PC-9 (cell line): Measurements from ENCODE around the gene ZNF174. TPM values are rescaled to one million over a fixed set of nuclear protein-coding genes. Genes with fewer than 3 reads are reported as not detected.

Source experiments
- BruUV-seq: library from RNA; stranded (reverse); fragments of 400-500 nt; replicated peaks from 2 replicates; lab custom pipeline; 2021; lab: Mats Ljungman, UMichigan
- CTCF ChIA-PET: fragments of 300-600 bp; sonication (Branson Sonifier 250); formaldehyde crosslinking; loops from one replicate; lab custom pipeline; 2022; ENCODE audit warnings: antibody characterized with exemption; lab: Charles Lee
- POLR2A ChIA-PET: fragments of 300-600 bp; sonication (Branson Sonifier 250); formaldehyde crosslinking; loops from one replicate; lab custom pipeline; 2022; ENCODE audit warnings: antibody characterized with exemption; ENCODE audit not compliant: unreplicated experiment; lab: Charles Lee
- DNase-seq, 2 experiments: peaks; one replicate each; pipeline versions ENCODE4 v3.0.0 to v3.0.0-alpha.2; 2015 to 2022; ENCODE audit warnings: mixed read lengths in 1 of 2
- H2AFZ ChIP-seq: fragments of 200-600 bp; sonication (generic); 2 replicates; pipeline ENCODE4 v1.8.1; 2017; ENCODE audit warnings: antibody characterized with exemption
- H3F3A ChIP-seq: fragments of 200-600 bp; sonication (generic); 2 replicates; pipeline ENCODE4 v1.8.1; 2017; ENCODE audit warnings: antibody characterized with exemption, mild to moderate bottlenecking, low read depth; ENCODE audit not compliant: insufficient read depth
- H3K27ac ChIP-seq: fragments of 200-600 bp; sonication (generic); 2 replicates; pipeline ENCODE4 v1.6.1; 2016; ENCODE audit warnings: mixed run types
- H3K27me3 ChIP-seq: fragments of 200-600 bp; sonication (generic); 2 replicates; pipeline ENCODE4 v1.6.1; 2016; ENCODE audit warnings: low read depth, mixed run types; ENCODE audit not compliant: insufficient read depth
- H3K36me3 ChIP-seq: fragments of 200-600 bp; sonication (generic); 2 replicates; pipeline ENCODE4 v1.6.1; 2016; ENCODE audit warnings: low read depth, mixed run types
- H3K4me1 ChIP-seq: fragments of 200-600 bp; sonication (generic); replicated peaks from 2 replicates; pipeline ENCODE4 v1.6.1; 2016; ENCODE audit warnings: mixed run types; ENCODE audit not compliant: insufficient read depth
- H3K4me2 ChIP-seq: fragments of 200-600 bp; sonication (generic); 2 replicates; pipeline ENCODE4 v1.6.1; 2017; ENCODE audit warnings: mixed run types
- H3K4me3 ChIP-seq: fragments of 200-600 bp; sonication (generic); 2 replicates; pipeline ENCODE4 v1.6.1; 2016; ENCODE audit warnings: mixed run types
- H3K79me2 ChIP-seq: fragments of 200-600 bp; sonication (generic); 2 replicates; pipeline ENCODE4 v1.6.1; 2017; ENCODE audit warnings: low read depth, mixed run types
- H3K9me2 ChIP-seq: fragments of 200-600 bp; sonication (generic); 2 replicates; pipeline ENCODE4 v1.8.1; 2017; ENCODE audit warnings: mild to moderate bottlenecking; ENCODE audit not compliant: insufficient read depth
- H3K9me3 ChIP-seq: fragments of 200-600 bp; sonication (generic); 2 replicates; pipeline ENCODE4 v1.8.1; 2016; ENCODE audit warnings: low read depth; ENCODE audit not compliant: insufficient read depth
- H4K20me1 ChIP-seq: fragments of 200-600 bp; sonication (generic); 2 replicates; pipeline ENCODE4 v1.8.1; 2017; ENCODE audit not compliant: insufficient read depth
- EZH2 ChIP-seq: fragments of 200-600 bp; sonication (generic); IDR thresholded peaks from 2 replicates; pipeline ENCODE4 v1.8.0; 2017; ENCODE audit warnings: antibody characterized with exemption, low read depth
- intact Hi-C: fragments of 100-400 bp; cut with micrococcal nuclease; formaldehyde crosslinking; loops from one replicate; pipeline ENCODE4 v1.10.0; 2022; ENCODE audit not compliant: unreplicated experiment
- total RNA-seq: library from RNA; stranded (reverse); gene quantifications from 2 replicates; pipeline ENCODE4 v1.2.3, GENCODE V29; 2021
- TF ChIP-seq, protein P1 (sequence below): fragments of 200-600 bp; sonication (generic); conservative IDR thresholded peaks from 2 replicates; pipeline ENCODE4 v1.6.1; 2017; ENCODE audit warnings: mixed run types, antibody characterized with exemption, mild to moderate bottlenecking, moderate library complexity

The ZNF174 gene
- total RNA-seq, 1 experiment from 2014 or later: 13.2 TPM

DNA sequence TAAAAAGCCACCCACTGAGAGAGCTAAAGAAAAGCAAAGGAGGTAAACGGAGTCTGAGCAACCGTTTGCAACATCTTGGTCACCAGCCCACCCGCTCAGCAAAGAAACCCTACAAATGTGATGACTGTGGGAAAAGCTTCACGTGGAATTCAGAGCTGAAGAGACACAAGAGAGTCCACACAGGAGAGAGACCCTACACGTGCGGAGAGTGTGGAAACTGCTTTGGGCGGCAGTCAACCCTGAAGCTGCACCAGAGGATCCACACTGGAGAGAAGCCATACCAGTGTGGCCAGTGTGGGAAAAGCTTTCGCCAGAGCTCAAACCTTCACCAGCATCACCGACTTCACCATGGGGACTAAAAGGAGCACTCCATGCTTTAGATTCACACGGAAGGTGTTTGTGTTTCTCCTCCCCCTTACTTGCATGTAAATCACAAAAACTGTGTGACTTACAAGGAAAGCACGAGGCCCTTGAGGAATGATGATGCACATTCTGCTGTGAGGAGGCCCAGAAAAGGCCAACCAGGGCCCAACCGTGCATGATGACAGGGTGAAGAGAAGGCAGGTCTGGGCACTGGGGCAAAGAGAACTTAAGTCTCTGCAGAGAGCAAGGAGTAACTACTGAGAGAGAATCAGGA lies 7.7 kb downstream of the ZNF174 start:
- CTCF ChIA-PET: no interaction called here
- peaks cover 55% of the 10 kb centered on the region for H3K9me3 ChIP-seq

DNA sequence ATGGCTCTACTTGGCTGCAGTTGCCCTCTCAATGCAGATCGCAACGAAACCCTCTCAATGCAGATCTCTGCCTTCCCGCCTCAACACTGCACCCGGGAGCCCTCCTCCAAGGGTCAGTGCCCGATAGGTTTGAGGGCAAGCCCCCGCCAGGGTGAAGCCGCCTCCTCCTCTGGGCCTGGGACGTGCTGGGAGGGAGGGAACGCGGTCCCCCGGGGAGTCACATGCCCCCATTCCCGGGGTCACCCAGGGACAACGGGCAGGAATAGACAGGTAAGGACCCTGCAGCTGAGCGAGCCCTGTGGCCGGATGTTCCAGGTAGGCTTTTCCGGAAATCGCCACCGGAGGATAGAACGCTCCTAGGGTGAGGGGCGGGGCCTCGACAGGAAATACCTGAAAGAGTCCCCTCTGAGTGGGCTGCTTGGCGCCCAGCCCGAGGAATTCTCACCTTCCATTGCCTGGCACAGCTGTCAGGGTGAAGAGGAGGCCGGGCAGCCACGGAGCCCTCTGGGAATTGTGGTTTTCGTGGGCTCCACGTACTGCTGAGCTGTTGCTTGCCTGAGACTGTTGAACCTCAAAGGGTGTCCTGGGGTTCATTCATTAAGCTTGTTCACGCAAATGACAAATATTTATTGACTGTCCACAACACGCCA lies 12.8 kb downstream of the ZNF174 start:
- Histone ChIP-seq H3K4me1 (no peaks in the 10 kb centered on the region), H4K20me1 (no peaks in the 10 kb centered on the region), H2AFZ (no peak overlapping the region), H3K4me2 (no peak overlapping the region), H3K36me3 (peaks cover 7% of the 10 kb centered on the region; the same call in 1 of the 2 replicates), H3K27ac (no peak overlapping the region), H3F3A (no peaks in the 10 kb centered on the region), H3K9me2 (no peaks in the 10 kb centered on the region), H3K79me2 (no peaks in the 10 kb centered on the region), H3K4me3 (no peak overlapping the region), H3K27me3 (no peaks in the 10 kb centered on the region), H3K9me3 (peaks cover 26% of the 10 kb centered on the region)
- TF ChIP-seq, protein P1, sequence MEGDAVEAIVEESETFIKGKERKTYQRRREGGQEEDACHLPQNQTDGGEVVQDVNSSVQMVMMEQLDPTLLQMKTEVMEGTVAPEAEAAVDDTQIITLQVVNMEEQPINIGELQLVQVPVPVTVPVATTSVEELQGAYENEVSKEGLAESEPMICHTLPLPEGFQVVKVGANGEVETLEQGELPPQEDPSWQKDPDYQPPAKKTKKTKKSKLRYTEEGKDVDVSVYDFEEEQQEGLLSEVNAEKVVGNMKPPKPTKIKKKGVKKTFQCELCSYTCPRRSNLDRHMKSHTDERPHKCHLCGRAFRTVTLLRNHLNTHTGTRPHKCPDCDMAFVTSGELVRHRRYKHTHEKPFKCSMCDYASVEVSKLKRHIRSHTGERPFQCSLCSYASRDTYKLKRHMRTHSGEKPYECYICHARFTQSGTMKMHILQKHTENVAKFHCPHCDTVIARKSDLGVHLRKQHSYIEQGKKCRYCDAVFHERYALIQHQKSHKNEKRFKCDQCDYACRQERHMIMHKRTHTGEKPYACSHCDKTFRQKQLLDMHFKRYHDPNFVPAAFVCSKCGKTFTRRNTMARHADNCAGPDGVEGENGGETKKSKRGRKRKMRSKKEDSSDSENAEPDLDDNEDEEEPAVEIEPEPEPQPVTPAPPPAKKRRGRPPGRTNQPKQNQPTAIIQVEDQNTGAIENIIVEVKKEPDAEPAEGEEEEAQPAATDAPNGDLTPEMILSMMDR: no peak
- no peak for TF ChIP-seq EZH2
- intact Hi-C loops: no loop called here
- no TSS peak for BruUV-seq
- ChIA-PET CTCF (no interaction called here), POLR2A (no interaction called here)
- DNase-seq: peak in 1 of 2 experiments; percentile 57

More for the DNA sequence above, 7.7 kb downstream of the ZNF174 start:
- Histone ChIP-seq H2AFZ (no peak overlapping the region), H3K4me2 (no peak overlapping the region), H3K27ac (no peak overlapping the region), H3F3A (no peaks in the 10 kb centered on the region), H4K20me1 (no peaks in the 10 kb centered on the region), H3K4me1 (no peaks in the 10 kb centered on the region), H3K79me2 (0 out of 2 replicates have a peak, but pooled peaks cover 3% of the 10 kb centered on the region), H3K9me2 (no peaks in the 10 kb centered on the region), H3K27me3 (no peaks in the 10 kb centered on the region), H3K36me3 (peaks cover 54% of the 10 kb centered on the region), H3K4me3 (0 out of 2 replicates have a peak overlapping the region, but pooled peaks have one; percentile 11)
- POLR2A ChIA-PET: no interaction called here
- BruUV-seq: no TSS peak
- TF ChIP-seq, protein P1: no peak
- no peak for TF ChIP-seq EZH2
- intact Hi-C loops: no loop called here
- DNase-seq: no peak

DNA sequence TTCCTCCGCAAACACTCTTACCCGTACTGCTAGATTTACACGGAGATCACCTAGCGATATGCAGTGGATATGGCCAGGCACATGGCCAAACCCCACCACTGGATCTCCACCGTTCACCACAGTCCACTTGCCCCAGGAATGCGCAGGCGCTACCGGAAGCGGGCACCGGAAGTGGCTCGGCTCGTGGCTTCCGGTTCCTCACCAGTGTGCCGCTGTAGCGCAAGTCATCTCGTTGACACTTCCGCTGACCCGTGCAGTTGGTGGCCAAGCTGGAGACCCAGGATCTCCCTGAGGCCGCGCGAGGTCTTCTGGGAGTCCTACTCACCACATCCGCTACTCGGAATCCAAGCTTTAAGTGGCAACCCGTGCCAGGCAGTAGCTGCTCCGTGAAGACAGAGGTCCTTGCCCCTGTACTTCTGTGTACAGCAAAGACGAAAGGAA lies 30.8 kb downstream of the ZNF174 start:
- no peaks in the 10 kb centered on the region for H3K9me3 ChIP-seq
- H3K9me2 ChIP-seq: no peaks in the 10 kb centered on the region
- H3F3A ChIP-seq: no peaks in the 10 kb centered on the region
- TF ChIP-seq, protein P1: no peak
- TF ChIP-seq EZH2: no peak
- no peak overlapping the region for H2AFZ ChIP-seq
- no peaks in the 10 kb centered on the region for H3K4me1 ChIP-seq
- no peaks in the 10 kb centered on the region for H3K36me3 ChIP-seq
- POLR2A ChIA-PET: no interaction called here
- no peaks in the 10 kb centered on the region for H4K20me1 ChIP-seq
- CTCF ChIA-PET: interaction anchor here (0.6 kb wide), 1 partner anchor 775 kb away, joined by 8 read pairs; no protein-coding TSS in a partner anchor
- H3K4me2 ChIP-seq: no peak overlapping the region
- intact Hi-C loops: no loop called here
- no TSS peak for BruUV-seq
- DNase-seq: no peak
- no peak overlapping the region for H3K4me3 ChIP-seq
- no peak overlapping the region for H3K27ac ChIP-seq
- peaks cover 70% of the 10 kb centered on the region for H3K27me3 ChIP-seq
- H3K79me2 ChIP-seq: no peaks in the 10 kb centered on the region
